Placental pericyte (primary cell): Measurements from ENCODE around the gene DLG5. TPM values are rescaled to one million over a fixed set of nuclear protein-coding genes. Genes with fewer than 3 reads are reported as not detected.

Experiments
- small RNA-seq: library from RNA; depleted of rRNA; stranded (forward); fragments of <200 nt; gene quantifications from one replicate; pipeline ENCODE3, GENCODE V24; 2012; ENCODE audit warnings: low replicate concordance
- total RNA-seq: library from RNA; depleted of rRNA; stranded (reverse); fragments of >200 nt; gene quantifications from 2 replicates; pipeline ENCODE4 v1.2.3, GENCODE V29; 2012

DLG5 gene, protein sequence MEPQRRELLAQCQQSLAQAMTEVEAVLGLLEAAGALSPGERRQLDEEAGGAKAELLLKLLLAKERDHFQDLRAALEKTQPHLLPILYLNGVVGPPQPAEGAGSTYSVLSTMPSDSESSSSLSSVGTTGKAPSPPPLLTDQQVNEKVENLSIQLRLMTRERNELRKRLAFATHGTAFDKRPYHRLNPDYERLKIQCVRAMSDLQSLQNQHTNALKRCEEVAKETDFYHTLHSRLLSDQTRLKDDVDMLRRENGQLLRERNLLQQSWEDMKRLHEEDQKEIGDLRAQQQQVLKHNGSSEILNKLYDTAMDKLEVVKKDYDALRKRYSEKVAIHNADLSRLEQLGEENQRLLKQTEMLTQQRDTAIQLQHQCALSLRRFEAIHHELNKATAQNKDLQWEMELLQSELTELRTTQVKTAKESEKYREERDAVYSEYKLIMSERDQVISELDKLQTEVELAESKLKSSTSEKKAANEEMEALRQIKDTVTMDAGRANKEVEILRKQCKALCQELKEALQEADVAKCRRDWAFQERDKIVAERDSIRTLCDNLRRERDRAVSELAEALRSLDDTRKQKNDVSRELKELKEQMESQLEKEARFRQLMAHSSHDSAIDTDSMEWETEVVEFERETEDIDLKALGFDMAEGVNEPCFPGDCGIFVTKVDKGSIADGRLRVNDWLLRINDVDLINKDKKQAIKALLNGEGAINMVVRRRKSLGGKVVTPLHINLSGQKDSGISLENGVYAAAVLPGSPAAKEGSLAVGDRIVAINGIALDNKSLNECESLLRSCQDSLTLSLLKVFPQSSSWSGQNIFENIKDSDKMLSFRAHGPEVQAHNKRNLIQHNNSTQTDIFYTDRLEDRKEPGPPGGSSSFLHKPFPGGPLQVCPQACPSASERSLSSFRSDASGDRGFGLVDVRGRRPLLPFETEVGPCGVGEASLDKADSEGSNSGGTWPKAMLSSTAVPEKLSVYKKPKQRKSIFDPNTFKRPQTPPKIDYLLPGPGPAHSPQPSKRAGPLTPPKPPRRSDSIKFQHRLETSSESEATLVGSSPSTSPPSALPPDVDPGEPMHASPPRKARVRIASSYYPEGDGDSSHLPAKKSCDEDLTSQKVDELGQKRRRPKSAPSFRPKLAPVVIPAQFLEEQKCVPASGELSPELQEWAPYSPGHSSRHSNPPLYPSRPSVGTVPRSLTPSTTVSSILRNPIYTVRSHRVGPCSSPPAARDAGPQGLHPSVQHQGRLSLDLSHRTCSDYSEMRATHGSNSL (N-terminal part only)
- total RNA-seq = 63.9 and 64.1 TPM in 2 replicates

DNA sequence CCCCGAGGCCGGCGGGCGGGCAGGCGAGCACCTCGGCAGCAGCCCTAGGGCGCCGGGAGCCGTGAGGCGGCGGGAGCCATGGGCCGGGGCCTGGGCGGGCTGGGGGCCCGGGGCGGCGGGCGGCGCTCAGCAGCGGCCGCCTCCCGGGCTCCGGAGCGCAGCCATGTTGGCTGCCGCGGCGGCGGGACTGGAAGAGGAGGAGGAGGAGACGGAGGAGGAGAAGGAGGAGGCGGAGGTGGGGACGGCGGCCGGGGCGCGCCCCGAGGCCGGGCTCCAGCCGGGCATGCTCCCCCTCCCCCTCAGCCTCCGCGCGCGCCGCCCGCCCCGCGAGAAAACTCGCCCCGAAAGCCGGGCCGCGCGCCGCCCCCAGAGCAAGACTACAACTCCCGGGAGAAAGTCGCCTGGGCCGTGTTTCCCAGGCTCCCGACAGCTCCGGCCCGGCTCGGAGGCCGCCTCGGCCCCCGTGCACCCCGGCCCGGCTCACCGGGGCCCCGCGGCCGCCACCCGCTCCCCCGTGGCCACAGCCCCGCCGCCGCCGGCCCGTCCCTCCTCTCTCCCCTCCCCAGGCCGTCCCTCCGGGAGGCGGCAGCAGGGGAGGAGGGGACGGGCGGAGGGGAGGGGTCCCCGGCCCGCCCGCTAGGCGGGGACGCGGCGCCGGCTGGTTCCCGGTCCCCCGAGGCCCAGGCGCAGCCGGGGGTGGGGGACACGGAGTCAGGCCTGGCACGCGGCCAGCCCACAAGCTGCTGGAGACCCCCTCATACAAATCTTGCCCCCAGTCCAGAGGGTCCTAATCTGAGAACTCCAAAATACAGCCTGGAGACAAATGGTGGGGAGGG lies at the start of gene DLG5:
DLG5 (minus strand) TSS at position 190 of the 836 bp plus-strand sequence. CDS start 235 bp downstream, outside the sequence.

Small RNA genes lying within 50 kb of the gene (small RNA-seq; reads per million reads assigned to genes)
- gene RF00017 (not detected), gene RN7SL284P (not detected), gene RNU6-1266P (not detected)

Other genes with a start within 250 kb of the DLG5 start
- gene POLR3A, start 102.8 kb upstream of the DLG5 start, total RNA-seq = 14.4 and 28.6 TPM in 2 replicates
- 715 and 2,479 TPM in 2 replicates for gene RPS24, start 107.1 kb upstream of the DLG5 start, total RNA-seq